Measurements from ENCODE around the gene MYLIP. TPM values are rescaled to one million over a fixed set of nuclear protein-coding genes. Genes with fewer than 3 reads are reported as not detected.
A peak's percentile ranks its signal among the peaks of the same experiment; 100 is the strongest.
"Not testable (repeated sequence)": the region's sequence is repeated elsewhere in the genome, so short reads cannot be mapped to it uniquely, and the experiment has no call there.

Gene MYLIP
- total and polyA plus RNA-seq, 4 experiments from 2014 or later, result 17.5 to 88.8 (median 45.9) TPM

GRCh38 chr6:16168121-16168520, 39.2 kb downstream of the MYLIP start:
- Histone ChIP-seq H3K27ac (ENCODE audit: low read depth, low read length) (no peak overlapping the region), H3K9me3 (ENCODE audit: control insufficient read depth in 1 of 2, low read length in 2 of 2) (no peaks in the 10 kb centered on the region), H3K27me3 (ENCODE audit: insufficient read depth, low read length) (peaks cover 4% of the 10 kb centered on the region), H3K4me1 (ENCODE audit: insufficient read depth, low read length) (peaks cover 10% of the 10 kb centered on the region), H3K4me3 (ENCODE audit: low read length in 2 of 2) (no peak overlapping the region), H3K36me3 (ENCODE audit: insufficient read depth, low read length) (no peaks in the 10 kb centered on the region)
- peaks cover 0 to 1% (median 0%) of the 10 kb centered on the region in 8 donors for H3K9me3 Mint-ChIP-seq
- H3K4me1 Mint-ChIP-seq, result peaks cover 9 to 21% (median 17%) of the 10 kb centered on the region in 4 donors
- CTCF ChIA-PET (ENCODE audit: partially characterized antibody), result interaction anchor here (2.0 to 2.5 kb wide), 2 partner anchors 15 to 477 kb away, joined by 8 to 14 read pairs; no protein-coding TSS in a partner anchor
- H3K4me3 Mint-ChIP-seq, result peak overlapping the region in 5 of 8 donors; percentile 25 to 40 (median 33)
- no peak for DNase-seq
- H3K27ac Mint-ChIP-seq, result peak overlapping the region in 1 of 7 donors; percentile 7
- POLR2A ChIA-PET (ENCODE audit: partially characterized antibody), result interaction anchor here (1.5 kb wide), 1 partner anchor 12 kb away, joined by 3 read pairs; no protein-coding TSS in a partner anchor
- intact Hi-C loops (cut with micrococcal nuclease), result no loop called here
- no peaks in the 10 kb centered on the region for H3K36me3 Mint-ChIP-seq
- peaks cover 4 to 15% of the 10 kb centered on the region in 2 donors for H3K27me3 Mint-ChIP-seq

GRCh38 chr6:16168858-16169257, 40.0 kb downstream of the MYLIP start:
- Mint-ChIP-seq H3K27ac (peak overlapping the region in 3 of 7 donors; percentile 30 to 81 (median 36)), H3K4me1 (peaks cover 9 to 14% (median 13%) of the 10 kb centered on the region in 4 donors)
- CTCF ChIA-PET (ENCODE audit: partially characterized antibody), result interaction anchor here (0.6 to 2.5 kb wide), 6 partner anchors 11 to 1438 kb away, joined by 3 to 14 read pairs (median 6); partner anchors contain the start of gene MYLIP

GRCh38 chr6:16171400-16171799, 42.5 kb downstream of the MYLIP start:
- H3K4me1 Mint-ChIP-seq, result peaks cover 9 to 14% (median 13%) of the 10 kb centered on the region in 4 donors
- H3K27ac ChIP-seq (ENCODE audit: low read depth, low read length), result no peak overlapping the region
- no peak for DNase-seq
- H3K27ac Mint-ChIP-seq, result no peak overlapping the region
- H3K4me3 Mint-ChIP-seq, result no peak overlapping the region
- no peaks in the 10 kb centered on the region for H3K36me3 Mint-ChIP-seq
- ChIA-PET POLR2A (ENCODE audit: partially characterized antibody) (no interaction called here), CTCF (ENCODE audit: partially characterized antibody) (no interaction called here)
- peaks cover 2 to 13% of the 10 kb centered on the region in 2 donors for H3K27me3 Mint-ChIP-seq
- no peak overlapping the region for H3K4me3 ChIP-seq (ENCODE audit: low read length in 2 of 2)
- intact Hi-C loops (cut with micrococcal nuclease), result no loop called here
- no peaks in the 10 kb centered on the region for H3K36me3 ChIP-seq (ENCODE audit: insufficient read depth, low read length)
- H3K9me3 Mint-ChIP-seq, result no peaks in the 10 kb centered on the region
- no peaks in the 10 kb centered on the region for H3K27me3 ChIP-seq (ENCODE audit: insufficient read depth, low read length)
- H3K4me1 ChIP-seq (ENCODE audit: insufficient read depth, low read length), result peaks cover 10% of the 10 kb centered on the region
- no peaks in the 10 kb centered on the region for H3K9me3 ChIP-seq (ENCODE audit: control insufficient read depth in 1 of 2, low read length in 2 of 2)

More at GRCh38 chr6:16168858-16169257, 40.0 kb downstream of the MYLIP start:
- Histone ChIP-seq H3K27ac (ENCODE audit: low read depth, low read length) (no peak overlapping the region), H3K9me3 (ENCODE audit: control insufficient read depth in 1 of 2, low read length in 2 of 2) (no peaks in the 10 kb centered on the region), H3K36me3 (ENCODE audit: insufficient read depth, low read length) (no peaks in the 10 kb centered on the region), H3K4me1 (ENCODE audit: insufficient read depth, low read length) (peaks cover 10% of the 10 kb centered on the region), H3K27me3 (ENCODE audit: insufficient read depth, low read length) (peaks cover 4% of the 10 kb centered on the region), H3K4me3 (ENCODE audit: low read length in 2 of 2) (no peak overlapping the region)
- intact Hi-C loops (cut with micrococcal nuclease), result no loop called here
- POLR2A ChIA-PET (ENCODE audit: partially characterized antibody), result interaction anchor here (1.5 kb wide), 1 partner anchor 11 kb away, joined by 3 read pairs; no protein-coding TSS in a partner anchor
- no peaks in the 10 kb centered on the region for H3K36me3 Mint-ChIP-seq
- DNase-seq, result peak in 1 of 5 donors; percentile 25
- peak overlapping the region in 2 of 8 donors; percentile 32 to 46 for H3K4me3 Mint-ChIP-seq
- peaks cover 4 to 15% of the 10 kb centered on the region in 2 donors for H3K27me3 Mint-ChIP-seq
- peaks cover 0 to 1% (median 0%) of the 10 kb centered on the region in 8 donors for H3K9me3 Mint-ChIP-seq

- peaks cover 5 to 9% (median 9%) of the 10 kb centered on the region in 4 donors for H3K4me1 Mint-ChIP-seq
- H3K4me3 Mint-ChIP-seq, result no peak overlapping the region
- H3K9me3 Mint-ChIP-seq, result peaks cover under 1 to 8% (median 5%) of the 10 kb centered on the region in 8 donors
- Histone ChIP-seq H3K36me3 (ENCODE audit: insufficient read depth, low read length) (no peaks in the 10 kb centered on the region), H3K4me3 (ENCODE audit: low read length in 2 of 2) (no peak overlapping the region), H3K9me3 (ENCODE audit: control insufficient read depth in 1 of 2, low read length in 2 of 2) (no peaks in the 10 kb centered on the region), H3K27ac (ENCODE audit: low read depth, low read length) (no peak overlapping the region), H3K4me1 (ENCODE audit: insufficient read depth, low read length) (peaks cover 5% of the 10 kb centered on the region), H3K27me3 (ENCODE audit: insufficient read depth, low read length) (no peaks in the 10 kb centered on the region)
- CTCF ChIA-PET (ENCODE audit: partially characterized antibody), result no interaction called here
- H3K36me3 Mint-ChIP-seq, result peaks cover 0 to under 1% of the 10 kb centered on the region in 2 donors
- no peak for DNase-seq
- POLR2A ChIA-PET (ENCODE audit: partially characterized antibody), result interaction anchor here (1.6 kb wide), 1 partner anchor 45 kb away, joined by 3 read pairs; the partner anchor contains the start of gene MYLIP
- H3K27ac Mint-ChIP-seq, result no peak overlapping the region
- intact Hi-C loops (cut with micrococcal nuclease), result no loop called here
- H3K27me3 Mint-ChIP-seq, result peaks cover 2 to 11% of the 10 kb centered on the region in 2 donors
Measured at GRCh38 chr6:16173167-16173940, 44.5 kb downstream of the MYLIP start.

- intact Hi-C loops (cut with micrococcal nuclease), result no loop called here
- peaks cover 0 to under 1% of the 10 kb centered on the region in 2 donors for H3K9me3 ChIP-seq (ENCODE audit: control insufficient read depth in 1 of 2, low read length in 2 of 2)
- H3K27ac ChIP-seq (ENCODE audit: low read depth, low read length), result no peak overlapping the region
- Mint-ChIP-seq H3K4me3 (no peak overlapping the region), H3K9me3 (peaks cover 5 to 15% (median 10%) of the 10 kb centered on the region in 8 donors), H3K27ac (no peak overlapping the region), H3K4me1 (peaks cover 4 to 13% (median 9%) of the 10 kb centered on the region in 4 donors), H3K27me3 (peaks cover 0 to 8% of the 10 kb centered on the region in 2 donors), H3K36me3 (peaks cover 0 to 4% of the 10 kb centered on the region in 2 donors)
- DNase-seq, result no peak
- peaks cover 6% of the 10 kb centered on the region for H3K4me1 ChIP-seq (ENCODE audit: insufficient read depth, low read length)
- no peak overlapping the region for H3K4me3 ChIP-seq (ENCODE audit: low read length in 2 of 2)
- ChIA-PET CTCF (ENCODE audit: partially characterized antibody) (interaction anchor here (0.8 kb wide), 1 partner anchor 483 kb away, joined by 4 read pairs; no protein-coding TSS in a partner anchor), POLR2A (ENCODE audit: partially characterized antibody) (interaction anchor here (1.6 kb wide), 1 partner anchor 46 kb away, joined by 3 read pairs; the partner anchor contains the start of gene MYLIP)
- H3K27me3 ChIP-seq (ENCODE audit: insufficient read depth, low read length), result no peaks in the 10 kb centered on the region
- H3K36me3 ChIP-seq (ENCODE audit: insufficient read depth, low read length), result no peaks in the 10 kb centered on the region
Measured at GRCh38 chr6:16174416-16175078, 45.7 kb downstream of the MYLIP start.

- H3K36me3 ChIP-seq (ENCODE audit: insufficient read depth, low read length); POLR2A ChIA-PET (ENCODE audit: partially characterized antibody); DNase-seq; H3K27me3 ChIP-seq (ENCODE audit: insufficient read depth, low read length); H3K4me3 Mint-ChIP-seq; H3K27me3 Mint-ChIP-seq; H3K9me3 ChIP-seq (ENCODE audit: control insufficient read depth in 1 of 2, low read length in 2 of 2); intact Hi-C loops (cut with micrococcal nuclease); H3K27ac ChIP-seq (ENCODE audit: low read depth, low read length); CTCF ChIA-PET (ENCODE audit: partially characterized antibody); H3K4me3 ChIP-seq (ENCODE audit: low read length in 2 of 2); H3K27ac Mint-ChIP-seq: not testable (repeated sequence)
- peaks cover 15% of the 10 kb centered on the region for H3K4me1 ChIP-seq (ENCODE audit: insufficient read depth, low read length)
- Mint-ChIP-seq H3K4me1 (peaks cover 15 to 28% (median 22%) of the 10 kb centered on the region in 4 donors), H3K36me3 (peaks cover 4 to 11% of the 10 kb centered on the region in 2 donors), H3K9me3 (peaks cover 9 to 32% (median 24%) of the 10 kb centered on the region in 8 donors)
Measured at GRCh38 chr6:16176600-16176999, 47.7 kb downstream of the MYLIP start.
